Measurements from ENCODE around the gene ZGLP1. TPM values are rescaled to one million over a fixed set of nuclear protein-coding genes. Genes with fewer than 3 reads are reported as not detected.
A peak's percentile ranks its signal among the peaks of the same experiment; 100 is the strongest.

ZGLP1 gene
- total and polyA plus RNA-seq, 9 donors, result 1.9 to 5.6 (median 3.8) TPM

DNA sequence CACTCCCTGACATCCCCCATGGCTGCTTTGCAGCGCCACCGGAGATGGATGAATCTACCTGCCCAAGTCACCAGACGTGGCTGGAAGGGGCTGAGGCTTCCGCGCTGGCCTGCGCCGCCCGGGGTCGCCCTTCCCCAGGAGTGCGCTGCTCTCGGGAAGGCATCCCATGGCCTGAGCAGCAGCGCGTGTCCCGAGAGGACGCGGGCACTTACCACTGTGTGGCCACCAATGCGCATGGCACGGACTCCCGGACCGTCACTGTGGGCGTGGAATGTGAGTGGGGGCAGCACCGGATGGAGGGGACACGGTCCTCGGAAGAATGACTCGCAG lies 15.3 kb downstream of the ZGLP1 start:
- H3K27ac ChIP-seq (ENCODE audit: low read length), result no peak overlapping the region
- no peak overlapping the region for H3K4me3 ChIP-seq (ENCODE audit: low read length)
- H3K4me1 ChIP-seq (ENCODE audit: control insufficient read depth, insufficient read depth, low read length), result peaks cover 50% of the 10 kb centered on the region

DNA sequence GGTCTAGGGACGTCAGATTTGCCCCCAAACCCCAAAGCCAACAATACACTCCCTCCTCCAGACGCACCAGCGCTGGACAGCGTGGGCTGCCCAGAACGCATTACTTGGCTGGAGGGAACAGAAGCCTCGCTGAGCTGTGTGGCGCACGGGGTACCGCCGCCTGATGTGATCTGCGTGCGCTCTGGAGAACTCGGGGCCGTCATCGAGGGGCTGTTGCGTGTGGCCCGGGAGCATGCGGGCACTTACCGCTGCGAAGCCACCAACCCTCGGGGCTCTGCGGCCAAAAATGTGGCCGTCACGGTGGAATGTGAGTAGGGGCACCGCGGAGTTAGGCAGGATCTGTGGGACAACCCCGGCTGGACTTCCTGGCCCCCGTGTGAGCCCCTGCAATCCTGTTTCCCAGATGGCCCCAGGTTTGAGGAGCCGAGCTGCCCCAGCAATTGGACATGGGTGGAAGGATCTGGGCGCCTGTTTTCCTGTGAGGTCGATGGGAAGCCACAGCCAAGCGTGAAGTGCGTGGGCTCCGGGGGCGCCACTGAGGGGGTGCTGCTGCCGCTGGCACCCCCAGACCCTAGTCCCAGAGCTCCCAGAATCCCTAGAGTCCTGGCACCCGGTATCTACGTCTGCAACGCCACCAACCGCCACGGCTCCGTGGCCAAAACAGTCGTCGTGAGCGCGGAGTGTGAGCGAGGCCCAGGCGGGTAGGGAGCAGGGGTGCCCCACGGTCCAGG lies 15.8 kb downstream of the ZGLP1 start:
- Histone ChIP-seq H3K27ac (ENCODE audit: low read length) (no peak overlapping the region), H3K36me3 (ENCODE audit: control insufficient read depth, insufficient read depth, low read length) (no peaks in the 10 kb centered on the region), H3K4me3 (ENCODE audit: low read length) (no peak overlapping the region), H3K27me3 (ENCODE audit: control insufficient read depth, insufficient read depth, low read length) (peaks cover 96% of the 10 kb centered on the region), H3K4me1 (ENCODE audit: control insufficient read depth, insufficient read depth, low read length) (peaks cover 55% of the 10 kb centered on the region), H3K9me3 (replicated peaks; ENCODE audit: control insufficient read depth, low read depth, low read length) (no peaks in the 10 kb centered on the region)
- 12% methylated on average over 46 of the region's 49 CpGs for WGBS (ENCODE audit: insufficient coverage)
- no peak for DNase-seq

More for the DNA sequence above, 15.3 kb downstream of the ZGLP1 start:
- peaks cover 94% of the 10 kb centered on the region for H3K27me3 ChIP-seq (ENCODE audit: control insufficient read depth, insufficient read depth, low read length)
- H3K9me3 ChIP-seq (replicated peaks; ENCODE audit: control insufficient read depth, low read depth, low read length), result no peaks in the 10 kb centered on the region
- DNase-seq, result no peak
- WGBS (ENCODE audit: insufficient coverage), result 4% methylated on average over 21 of the region's 25 CpGs
- H3K36me3 ChIP-seq (ENCODE audit: control insufficient read depth, insufficient read depth, low read length), result no peaks in the 10 kb centered on the region

DNA sequence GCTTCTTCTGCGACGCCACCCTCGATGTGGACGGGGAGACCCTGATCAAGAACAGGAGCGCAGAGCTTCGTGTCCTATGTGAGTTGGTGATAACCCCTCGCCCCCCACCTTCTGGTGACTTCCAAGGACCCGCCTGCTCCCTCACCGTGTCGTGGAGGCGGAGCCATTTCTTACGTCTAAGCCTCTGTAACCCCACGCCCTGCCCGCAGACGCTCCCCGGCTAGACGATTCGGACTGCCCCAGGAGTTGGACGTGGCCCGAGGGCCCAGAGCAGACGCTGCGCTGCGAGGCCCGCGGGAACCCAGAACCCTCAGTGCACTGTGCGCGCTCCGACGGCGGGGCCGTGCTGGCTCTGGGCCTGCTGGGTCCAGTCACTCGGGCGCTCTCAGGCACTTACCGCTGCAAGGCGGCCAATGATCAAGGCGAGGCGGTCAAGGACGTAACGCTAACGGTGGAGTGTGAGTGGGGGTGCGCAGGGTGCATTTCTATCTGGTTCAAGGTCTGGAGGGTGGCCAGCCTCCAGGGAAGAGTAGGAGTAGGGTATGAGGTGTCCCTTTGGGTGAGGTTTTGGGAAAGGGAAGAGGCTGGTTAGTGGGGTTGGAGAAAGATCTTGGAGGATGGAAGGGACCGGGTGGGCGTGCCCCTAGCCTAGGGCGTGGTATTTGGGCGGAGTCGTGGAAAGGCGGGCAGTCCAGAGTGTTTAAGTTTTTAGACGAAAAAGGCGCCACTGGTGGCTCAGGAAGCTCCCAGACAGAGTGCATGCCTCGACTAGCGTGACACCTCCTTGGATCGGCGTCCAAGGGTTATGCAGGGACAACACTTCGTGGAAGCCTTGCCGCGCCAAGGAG lies 16.6 kb downstream of the ZGLP1 start:
- Histone ChIP-seq H3K4me3 (ENCODE audit: low read length) (peak overlapping the region; percentile 17), H3K9me3 (replicated peaks; ENCODE audit: control insufficient read depth, low read depth, low read length) (no peaks in the 10 kb centered on the region), H3K27ac (ENCODE audit: low read length) (no peak overlapping the region), H3K4me1 (ENCODE audit: control insufficient read depth, insufficient read depth, low read length) (peaks cover 60% of the 10 kb centered on the region), H3K27me3 (ENCODE audit: control insufficient read depth, insufficient read depth, low read length) (peaks cover 100% of the 10 kb centered on the region), H3K36me3 (ENCODE audit: control insufficient read depth, insufficient read depth, low read length) (no peaks in the 10 kb centered on the region)
- DNase-seq, result no peak
- whole genome bisulfite sequencing (ENCODE audit: insufficient coverage), result 11% methylated on average over 54 of the region's 56 CpGs

DNA sequence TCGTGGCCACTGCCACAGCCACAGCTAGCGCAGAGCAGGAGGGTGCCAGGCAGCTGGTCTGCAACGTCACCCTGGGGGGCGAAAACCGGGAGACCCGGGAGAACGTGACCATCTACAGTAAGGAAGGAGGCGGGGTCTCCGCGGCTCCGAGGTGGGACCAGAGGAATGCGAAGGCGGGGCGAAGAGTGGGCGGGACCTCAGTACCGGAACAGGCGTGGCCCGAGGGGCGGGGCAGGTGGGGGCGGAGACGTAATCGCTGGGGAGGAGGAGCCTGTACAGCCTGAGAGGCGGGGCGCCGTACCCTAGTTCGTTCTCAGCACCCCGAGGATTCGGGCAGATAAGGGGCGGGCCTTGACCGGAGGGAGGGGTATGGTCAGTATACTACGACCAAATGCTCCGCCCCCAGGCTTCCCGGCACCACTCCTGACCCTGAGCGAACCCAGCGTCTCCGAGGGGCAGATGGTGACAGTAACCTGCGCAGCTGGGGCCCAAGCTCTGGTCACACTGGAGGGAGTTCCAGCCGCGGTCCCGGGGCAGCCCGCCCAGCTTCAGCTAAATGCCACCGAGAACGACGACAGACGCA lies 17.3 kb downstream of the ZGLP1 start:
- Histone ChIP-seq H3K27ac (ENCODE audit: low read length) (no peak overlapping the region), H3K27me3 (ENCODE audit: control insufficient read depth, insufficient read depth, low read length) (peaks cover 100% of the 10 kb centered on the region), H3K9me3 (replicated peaks; ENCODE audit: control insufficient read depth, low read depth, low read length) (no peaks in the 10 kb centered on the region), H3K4me1 (ENCODE audit: control insufficient read depth, insufficient read depth, low read length) (peaks cover 66% of the 10 kb centered on the region), H3K4me3 (ENCODE audit: low read length) (peak overlapping the region; percentile 17), H3K36me3 (ENCODE audit: control insufficient read depth, insufficient read depth, low read length) (no peaks in the 10 kb centered on the region)
- peak; percentile 42 for DNase-seq
- 1% methylated on average over 45 of the region's 45 CpGs for WGBS (ENCODE audit: insufficient coverage)

DNA sequence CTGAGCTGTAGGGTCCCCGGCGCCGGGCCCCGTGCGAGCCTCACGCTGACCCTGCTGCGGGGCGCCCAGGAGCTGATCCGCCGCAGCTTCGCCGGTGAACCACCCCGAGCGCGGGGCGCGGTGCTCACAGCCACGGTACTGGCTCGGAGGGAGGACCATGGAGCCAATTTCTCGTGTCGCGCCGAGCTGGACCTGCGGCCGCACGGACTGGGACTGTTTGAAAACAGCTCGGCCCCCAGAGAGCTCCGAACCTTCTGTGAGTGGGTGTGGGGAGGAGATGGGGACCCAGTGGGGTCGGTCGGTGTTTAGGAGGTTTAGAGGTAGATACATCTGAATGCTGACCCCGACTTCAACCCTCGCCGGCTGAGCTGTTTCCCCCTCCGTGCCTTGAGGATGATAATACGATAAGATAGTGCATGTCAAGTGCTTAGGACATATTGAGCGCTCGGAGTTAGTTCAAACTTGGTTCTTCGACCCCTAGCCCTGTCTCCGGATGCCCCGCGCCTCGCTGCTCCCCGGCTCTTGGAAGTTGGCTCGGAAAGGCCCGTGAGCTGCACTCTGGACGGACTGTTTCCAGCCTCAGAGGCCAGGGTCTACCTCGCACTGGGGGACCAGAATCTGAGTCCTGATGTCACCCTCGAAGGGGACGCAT lies 17.9 kb downstream of the ZGLP1 start:
- Histone ChIP-seq H3K27me3 (ENCODE audit: control insufficient read depth, insufficient read depth, low read length) (peaks cover 100% of the 10 kb centered on the region), H3K36me3 (ENCODE audit: control insufficient read depth, insufficient read depth, low read length) (no peaks in the 10 kb centered on the region), H3K9me3 (replicated peaks; ENCODE audit: control insufficient read depth, low read depth, low read length) (no peaks in the 10 kb centered on the region), H3K4me3 (ENCODE audit: low read length) (peak overlapping the region; percentile 17), H3K4me1 (ENCODE audit: control insufficient read depth, insufficient read depth, low read length) (peaks cover 71% of the 10 kb centered on the region), H3K27ac (ENCODE audit: low read length) (no peak overlapping the region)
- WGBS (ENCODE audit: insufficient coverage), result 2% methylated on average over 44 of the region's 49 CpGs
- DNase-seq, result no peak

DNA sequence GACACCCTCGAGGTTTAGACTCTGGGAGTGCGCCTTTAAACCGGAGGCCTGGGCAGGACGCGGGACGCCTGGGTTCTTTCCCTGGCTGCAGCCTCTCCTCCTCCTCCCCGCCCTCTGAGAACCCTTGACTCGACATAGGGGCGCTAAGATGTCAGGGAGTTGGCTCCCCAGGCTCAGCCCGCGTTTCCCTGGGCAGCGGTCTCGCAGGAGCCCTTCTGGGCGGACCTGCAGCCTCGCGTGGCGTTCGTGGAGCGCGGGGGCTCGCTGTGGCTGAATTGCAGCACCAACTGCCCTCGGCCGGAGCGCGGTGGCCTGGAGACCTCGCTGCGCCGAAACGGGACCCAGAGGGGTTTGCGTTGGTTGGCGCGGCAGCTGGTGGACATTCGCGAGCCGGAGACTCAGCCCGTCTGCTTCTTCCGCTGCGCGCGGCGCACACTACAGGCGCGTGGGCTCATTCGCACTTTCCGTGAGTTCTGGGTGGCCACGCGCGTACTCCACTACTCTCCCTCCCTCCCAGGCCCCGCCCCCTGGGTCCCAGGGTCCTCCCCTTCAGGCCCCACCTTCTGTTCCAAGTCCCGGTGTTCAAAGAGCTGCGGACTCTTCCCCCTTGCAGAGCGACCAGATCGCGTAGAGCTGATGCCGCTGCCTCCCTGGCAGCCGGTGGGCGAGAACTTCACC lies 18.6 kb downstream of the ZGLP1 start:
- Histone ChIP-seq H3K9me3 (replicated peaks; ENCODE audit: control insufficient read depth, low read depth, low read length) (no peaks in the 10 kb centered on the region), H3K4me1 (ENCODE audit: control insufficient read depth, insufficient read depth, low read length) (peaks cover 72% of the 10 kb centered on the region), H3K27ac (ENCODE audit: low read length) (no peak overlapping the region), H3K36me3 (ENCODE audit: control insufficient read depth, insufficient read depth, low read length) (no peaks in the 10 kb centered on the region), H3K27me3 (ENCODE audit: control insufficient read depth, insufficient read depth, low read length) (peaks cover 100% of the 10 kb centered on the region), H3K4me3 (ENCODE audit: low read length) (peak overlapping the region; percentile 15)
- DNase-seq, result no peak
- under 1% methylated on average over 55 of the region's 57 CpGs for WGBS (ENCODE audit: insufficient coverage)

DNA sequence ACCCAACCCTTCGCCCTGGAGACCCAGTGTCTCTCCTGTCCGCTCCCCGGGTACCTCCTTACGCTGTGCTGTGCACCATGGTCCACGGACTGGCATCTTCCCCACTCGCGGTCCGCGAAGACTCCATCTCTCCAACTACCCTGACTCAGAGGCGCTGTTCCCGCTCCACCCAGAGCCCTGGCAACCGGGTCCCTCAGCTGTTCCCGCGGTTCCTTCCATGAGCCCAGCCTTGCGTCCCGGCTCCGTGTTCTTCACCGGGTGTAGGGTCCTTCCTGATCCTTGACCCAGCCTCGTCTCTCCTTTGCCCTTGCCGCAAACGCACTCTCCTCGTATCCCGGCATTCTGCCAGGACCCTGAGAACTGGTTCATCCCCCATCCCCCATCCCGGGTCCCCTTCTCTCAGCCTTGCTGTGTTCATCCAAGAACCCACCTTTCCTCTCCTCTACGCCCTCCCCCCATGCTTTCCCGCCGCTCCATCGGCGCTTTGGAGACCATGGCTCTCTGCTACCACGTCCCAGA lies 19.2 kb downstream of the ZGLP1 start:
- WGBS (ENCODE audit: insufficient coverage), result 0% methylated on average over 30 of the region's 30 CpGs
- no peak overlapping the region for H3K27ac ChIP-seq (ENCODE audit: low read length)
- no peak for DNase-seq
- H3K4me1 ChIP-seq (ENCODE audit: control insufficient read depth, insufficient read depth, low read length), result peaks cover 66% of the 10 kb centered on the region
- H3K4me3 ChIP-seq (ENCODE audit: low read length), result no peak overlapping the region
- no peaks in the 10 kb centered on the region for H3K9me3 ChIP-seq (replicated peaks; ENCODE audit: control insufficient read depth, low read depth, low read length)
- H3K36me3 ChIP-seq (ENCODE audit: control insufficient read depth, insufficient read depth, low read length), result no peaks in the 10 kb centered on the region
- H3K27me3 ChIP-seq (ENCODE audit: control insufficient read depth, insufficient read depth, low read length), result peaks cover 95% of the 10 kb centered on the region

DNA sequence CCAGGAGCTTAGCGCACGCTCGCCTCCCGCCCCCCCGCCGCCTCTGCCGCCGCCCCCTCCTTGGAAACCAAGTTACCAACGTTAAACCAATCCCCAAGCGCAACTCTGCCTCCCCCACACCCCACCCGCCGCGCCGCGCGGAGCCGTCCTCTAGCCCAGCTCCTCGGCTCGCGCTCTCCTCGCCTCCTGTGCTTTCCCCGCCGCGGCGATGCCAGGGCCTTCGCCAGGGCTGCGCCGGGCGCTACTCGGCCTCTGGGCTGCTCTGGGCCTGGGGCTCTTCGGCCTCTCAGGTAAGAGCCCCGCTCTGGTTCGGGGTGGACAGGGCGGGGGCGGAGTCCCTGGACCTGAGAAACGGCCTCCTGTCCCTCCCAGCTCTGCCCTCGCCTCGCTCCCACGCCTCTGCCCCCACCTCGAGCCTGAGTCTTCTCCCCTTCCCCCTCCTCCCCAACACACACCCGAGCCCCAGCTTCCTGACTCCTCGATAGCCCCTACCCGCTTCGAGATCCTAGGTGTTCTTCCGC lies 19.7 kb downstream of the ZGLP1 start, which contains the start of gene ICAM5:
TSS of gene ICAM5 (plus strand) at position 117 of the 521 bp plus-strand sequence. CDS start at position 209, 92 bp downstream.
- 2% methylated on average over 44 of the region's 45 CpGs for WGBS (ENCODE audit: insufficient coverage)
- H3K4me1 ChIP-seq (ENCODE audit: control insufficient read depth, insufficient read depth, low read length), result peaks cover 62% of the 10 kb centered on the region
- H3K27ac ChIP-seq (ENCODE audit: low read length), result no peak within 1 kb of the TSS
- no peak for DNase-seq
- H3K36me3 ChIP-seq (ENCODE audit: control insufficient read depth, insufficient read depth, low read length), result no peaks in the 10 kb centered on the region
- peak within 1 kb of the TSS; percentile 17 for H3K4me3 ChIP-seq (ENCODE audit: low read length)
- no peaks in the 10 kb centered on the region for H3K9me3 ChIP-seq (replicated peaks; ENCODE audit: control insufficient read depth, low read depth, low read length)
- peaks cover 90% of the 10 kb centered on the region for H3K27me3 ChIP-seq (ENCODE audit: control insufficient read depth, insufficient read depth, low read length)

DNA sequence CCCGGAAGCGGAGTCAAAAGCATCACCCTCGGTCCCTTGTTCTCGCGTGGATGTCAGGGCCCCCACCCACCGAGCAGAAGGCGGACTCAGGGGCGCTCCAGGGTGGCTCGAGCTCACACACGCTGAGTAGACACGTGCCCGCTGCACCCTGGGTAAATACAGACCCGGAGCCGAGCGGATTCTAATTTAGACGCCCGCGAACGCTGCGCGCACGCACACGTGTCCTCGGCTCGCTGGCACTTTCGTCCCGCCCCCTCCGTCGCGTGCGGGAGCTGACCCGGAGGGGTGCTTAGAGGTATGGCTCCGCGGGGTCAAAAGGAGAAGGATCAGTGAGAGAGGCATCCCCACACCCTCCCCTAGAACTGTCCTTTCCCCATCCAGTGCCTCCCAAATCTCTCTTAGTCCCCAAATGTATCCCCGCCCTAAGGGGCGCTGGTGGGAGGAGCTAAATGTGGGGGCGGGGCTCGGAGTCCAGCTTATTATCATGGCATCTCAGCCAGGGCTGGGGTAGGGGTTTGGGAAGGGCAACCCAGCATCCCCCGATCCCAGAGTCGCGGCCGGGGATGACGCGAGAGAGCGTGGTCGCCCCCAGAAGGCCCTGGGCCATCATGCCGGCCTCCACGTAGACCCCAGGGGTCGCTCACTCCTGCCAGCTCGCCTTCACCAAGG lies 20.3 kb downstream of the ZGLP1 start:
- DNase-seq, result no peak
- Histone ChIP-seq H3K4me1 (ENCODE audit: control insufficient read depth, insufficient read depth, low read length) (peaks cover 62% of the 10 kb centered on the region), H3K27ac (ENCODE audit: low read length) (no peak overlapping the region)

More for the DNA sequence above, 20.3 kb downstream of the ZGLP1 start:
- peak overlapping the region; percentile 17 for H3K4me3 ChIP-seq (ENCODE audit: low read length)
- WGBS (ENCODE audit: insufficient coverage), result under 1% methylated on average over 29 of the region's 50 CpGs
- no peaks in the 10 kb centered on the region for H3K36me3 ChIP-seq (ENCODE audit: control insufficient read depth, insufficient read depth, low read length)
- H3K9me3 ChIP-seq (replicated peaks; ENCODE audit: control insufficient read depth, low read depth, low read length), result no peaks in the 10 kb centered on the region
- H3K27me3 ChIP-seq (ENCODE audit: control insufficient read depth, insufficient read depth, low read length), result peaks cover 84% of the 10 kb centered on the region
